ENCODE data around the gene TOMM6.

TOMM6 gene

GRCh38 chr6:41822021-41822420 is 34.5 kb downstream of the TOMM6 start:
- no peaks in the 10 kb centered on the region for H3K79me2 ChIP-seq (ENCODE audit: insufficient read depth, low read length)
- H3K4me3 ChIP-seq (ENCODE audit: insufficient read depth, low read length, poor library complexity, severe bottlenecking), result no peak overlapping the region
- H3K9me2 ChIP-seq (replicated peaks; ENCODE audit: insufficient read depth, low read length), result no peaks in the 10 kb centered on the region
- TF ChIP-seq CTCF (IDR thresholded peaks at IDR 0.05; ENCODE audit: insufficient read depth, low read length, poor library complexity, severe bottlenecking) (no peak), EZH2phosphoT487 (conservative IDR thresholded peaks at IDR 0.05; ENCODE audit: low read length) (no peak)
- no peaks in the 10 kb centered on the region for H3F3A ChIP-seq (ENCODE audit: insufficient read depth)
- H3K27ac ChIP-seq (ENCODE audit: low read depth, low read length), result no peak overlapping the region
- no peak overlapping the region for H2AFZ ChIP-seq (ENCODE audit: low read depth, low read length, severe bottlenecking)
- H3K9ac ChIP-seq (ENCODE audit: low read length), result no peak overlapping the region
- no peaks in the 10 kb centered on the region for H3K36me3 ChIP-seq (ENCODE audit: low read length)
- H3K9me3 ChIP-seq (ENCODE audit: insufficient read depth, low read length), result no peaks in the 10 kb centered on the region
- H3K4me2 ChIP-seq (ENCODE audit: low read depth, low read length, poor library complexity, severe bottlenecking), result no peak overlapping the region
- no peaks in the 10 kb centered on the region for H3K27me3 ChIP-seq (ENCODE audit: low read length)
- H4K20me1 ChIP-seq (ENCODE audit: low read depth, low read length), result no peaks in the 10 kb centered on the region

GRCh38 chr6:41823178-41823577 is 35.7 kb downstream of the TOMM6 start:
- no peaks in the 10 kb centered on the region for H3K9me2 ChIP-seq (replicated peaks; ENCODE audit: insufficient read depth, low read length)
- no peaks in the 10 kb centered on the region for H3K79me2 ChIP-seq (ENCODE audit: insufficient read depth, low read length)
- H3K9me3 ChIP-seq (ENCODE audit: insufficient read depth, low read length), result no peaks in the 10 kb centered on the region
- no peaks in the 10 kb centered on the region for H3F3A ChIP-seq (ENCODE audit: insufficient read depth)
- no peaks in the 10 kb centered on the region for H3K27me3 ChIP-seq (ENCODE audit: low read length)
- TF ChIP-seq EZH2phosphoT487 (conservative IDR thresholded peaks at IDR 0.05; ENCODE audit: low read length) (no peak), CTCF (IDR thresholded peaks at IDR 0.05; ENCODE audit: insufficient read depth, low read length, poor library complexity, severe bottlenecking) (no peak)
- H2AFZ ChIP-seq (ENCODE audit: low read depth, low read length, severe bottlenecking), result no peak overlapping the region
- no peak overlapping the region for H3K4me2 ChIP-seq (ENCODE audit: low read depth, low read length, poor library complexity, severe bottlenecking)
- H4K20me1 ChIP-seq (ENCODE audit: low read depth, low read length), result no peaks in the 10 kb centered on the region
- H3K36me3 ChIP-seq (ENCODE audit: low read length), result no peaks in the 10 kb centered on the region
- no peak overlapping the region for H3K27ac ChIP-seq (ENCODE audit: low read depth, low read length)
- no peak overlapping the region for H3K9ac ChIP-seq (ENCODE audit: low read length)
- no peak overlapping the region for H3K4me3 ChIP-seq (ENCODE audit: insufficient read depth, low read length, poor library complexity, severe bottlenecking)

- no peak overlapping the region for H3K27ac ChIP-seq (ENCODE audit: low read depth, low read length)
- peaks cover 3% of the 10 kb centered on the region; the same call in 1 of the 2 replicates for H3K36me3 ChIP-seq (ENCODE audit: low read length)
- H3K4me2 ChIP-seq (ENCODE audit: low read depth, low read length, poor library complexity, severe bottlenecking), result no peak overlapping the region
- no peaks in the 10 kb centered on the region for H3K79me2 ChIP-seq (ENCODE audit: insufficient read depth, low read length)
- no peak overlapping the region for H2AFZ ChIP-seq (ENCODE audit: low read depth, low read length, severe bottlenecking)
- no peaks in the 10 kb centered on the region for H3K27me3 ChIP-seq (ENCODE audit: low read length)
- H3K9me3 ChIP-seq (ENCODE audit: insufficient read depth, low read length), result no peaks in the 10 kb centered on the region
- no peaks in the 10 kb centered on the region for H4K20me1 ChIP-seq (ENCODE audit: low read depth, low read length)
- H3F3A ChIP-seq (ENCODE audit: insufficient read depth), result peaks cover under 1% of the 10 kb centered on the region; the same call in 1 of the 2 replicates
- H3K4me3 ChIP-seq (ENCODE audit: insufficient read depth, low read length, poor library complexity, severe bottlenecking), result no peak overlapping the region
- TF ChIP-seq EZH2phosphoT487 (conservative IDR thresholded peaks at IDR 0.05; ENCODE audit: low read length) (no peak), CTCF (IDR thresholded peaks at IDR 0.05; ENCODE audit: insufficient read depth, low read length, poor library complexity, severe bottlenecking) (no peak)
- H3K9ac ChIP-seq (ENCODE audit: low read length), result no peak overlapping the region
- H3K9me2 ChIP-seq (replicated peaks; ENCODE audit: insufficient read depth, low read length), result no peaks in the 10 kb centered on the region
Measured at GRCh38 chr6:41824571-41825569, 37.4 kb downstream of the TOMM6 start.

Measured in SU-DHL-6 (cell line).